Heart left ventricle (tissue), 13 donors: ENCODE measurements around the gene HK2.
A peak's percentile ranks its signal among the peaks of the same experiment; 100 is the strongest.

Experiments used
- POLR2A ChIP-seq, 2 donors: fragments of 450-650 bp; IDR thresholded peaks; one replicate each; pipeline ENCODE4 v1.6.1; 2017; ENCODE audit warnings: antibody characterized with exemption in 2 of 2, mild to moderate bottlenecking in 2 of 2, moderate library complexity in 2 of 2
- TF ChIP-seq, protein P1 (sequence below), 12 donors: fragments of 200-600 bp; sonication (generic) in 4 of 12; IDR thresholded peaks; one replicate each; pipeline versions ENCODE4 v1.5.0 to v1.8.0; 2018 to 2022; ENCODE audit warnings: antibody characterized with exemption in 12 of 12, mild to moderate bottlenecking in 5 of 12
- donor health status: ischemic (EF 13 %, LVEDD 7.1; RV severe dilation, severe dysfunction).
- donor health status: DM: no; HTN: yes; CAD: no.
- donor health status: DM: no; HTN: no; CAD: no.
- donor health status: ischemic (EF 25% LVEDD 6.9; RV normal size, moderate dysfunction).
- donor health status: ischemic (EF 25% LVEDD 5.7; RV mildly dilated, moderate dysfunction).
- donor health status: ischemic (EF 35%, LVEDD 5.7; RV mildly dilated, moderate dysfunction).
- donor health status: nonischemic (EF 11% LVEDD 7.7; RV severe dilation, severe dysfunction).
- donor health status: DM: yes; HTN: yes; CAD: no.
- donor health status: PGD.
- donor health status: ischemic (EF 29% LVEDD 5.4; RV normal size, mild dysfunction).
- donor health status: nonischemic (EF 23%, LVEDD 6.1; RV moderate dilation, normal function).

- TF ChIP-seq POLR2A (IDR thresholded peaks at IDR 0.05): peak in 1 of 2 donors; percentile 40
- TF ChIP-seq, protein P1, sequence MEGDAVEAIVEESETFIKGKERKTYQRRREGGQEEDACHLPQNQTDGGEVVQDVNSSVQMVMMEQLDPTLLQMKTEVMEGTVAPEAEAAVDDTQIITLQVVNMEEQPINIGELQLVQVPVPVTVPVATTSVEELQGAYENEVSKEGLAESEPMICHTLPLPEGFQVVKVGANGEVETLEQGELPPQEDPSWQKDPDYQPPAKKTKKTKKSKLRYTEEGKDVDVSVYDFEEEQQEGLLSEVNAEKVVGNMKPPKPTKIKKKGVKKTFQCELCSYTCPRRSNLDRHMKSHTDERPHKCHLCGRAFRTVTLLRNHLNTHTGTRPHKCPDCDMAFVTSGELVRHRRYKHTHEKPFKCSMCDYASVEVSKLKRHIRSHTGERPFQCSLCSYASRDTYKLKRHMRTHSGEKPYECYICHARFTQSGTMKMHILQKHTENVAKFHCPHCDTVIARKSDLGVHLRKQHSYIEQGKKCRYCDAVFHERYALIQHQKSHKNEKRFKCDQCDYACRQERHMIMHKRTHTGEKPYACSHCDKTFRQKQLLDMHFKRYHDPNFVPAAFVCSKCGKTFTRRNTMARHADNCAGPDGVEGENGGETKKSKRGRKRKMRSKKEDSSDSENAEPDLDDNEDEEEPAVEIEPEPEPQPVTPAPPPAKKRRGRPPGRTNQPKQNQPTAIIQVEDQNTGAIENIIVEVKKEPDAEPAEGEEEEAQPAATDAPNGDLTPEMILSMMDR (IDR thresholded peaks at IDR 0.05): no peak
These were observed 7.7 kb downstream of the HK2 start for GRCh38 chr2:74841641-74842040.
